ENCODE measurements around the gene AMBRA1.
"Not testable (repeated sequence)": the region's sequence is repeated elsewhere in the genome, so short reads cannot be mapped to it uniquely, and the experiment has no call there.

AMBRA1 gene

GRCh38 chr11:46376258-46377050, 217.4 kb downstream of the AMBRA1 start:
- TF ChIP-seq CTCF (IDR thresholded peaks at IDR 0.05; ENCODE audit: low read depth, low read length): no peak
- no peak overlapping the region for H3K4me3 ChIP-seq (ENCODE audit: low read depth, low read length)

GRCh38 chr11:46375392-46376101, 218.3 kb downstream of the AMBRA1 start:
- DNase-seq (ENCODE audit: low read depth, low spot score): no peak
- TF ChIP-seq CTCF (IDR thresholded peaks at IDR 0.05; ENCODE audit: low read depth, low read length): no peak
- no peak overlapping the region for H3K4me3 ChIP-seq (ENCODE audit: low read depth, low read length)
- in situ Hi-C loops (cut with HindIII; ENCODE audit: low sequenced_read_pairs): no loop called here

More at GRCh38 chr11:46376258-46377050, 217.4 kb downstream of the AMBRA1 start:
- no peak for DNase-seq (ENCODE audit: low read depth, low spot score)
- in situ Hi-C loops (cut with HindIII; ENCODE audit: low sequenced_read_pairs): no loop called here

- no peak for DNase-seq (ENCODE audit: low read depth, low spot score)
- TF ChIP-seq CTCF (IDR thresholded peaks at IDR 0.05; ENCODE audit: low read depth, low read length): no peak
- H3K4me3 ChIP-seq (ENCODE audit: low read depth, low read length): no peak overlapping the region
- in situ Hi-C loops (cut with HindIII; ENCODE audit: low sequenced_read_pairs): no loop called here
Measured at GRCh38 chr11:46374815-46375214, 219.0 kb downstream of the AMBRA1 start.

DNA sequence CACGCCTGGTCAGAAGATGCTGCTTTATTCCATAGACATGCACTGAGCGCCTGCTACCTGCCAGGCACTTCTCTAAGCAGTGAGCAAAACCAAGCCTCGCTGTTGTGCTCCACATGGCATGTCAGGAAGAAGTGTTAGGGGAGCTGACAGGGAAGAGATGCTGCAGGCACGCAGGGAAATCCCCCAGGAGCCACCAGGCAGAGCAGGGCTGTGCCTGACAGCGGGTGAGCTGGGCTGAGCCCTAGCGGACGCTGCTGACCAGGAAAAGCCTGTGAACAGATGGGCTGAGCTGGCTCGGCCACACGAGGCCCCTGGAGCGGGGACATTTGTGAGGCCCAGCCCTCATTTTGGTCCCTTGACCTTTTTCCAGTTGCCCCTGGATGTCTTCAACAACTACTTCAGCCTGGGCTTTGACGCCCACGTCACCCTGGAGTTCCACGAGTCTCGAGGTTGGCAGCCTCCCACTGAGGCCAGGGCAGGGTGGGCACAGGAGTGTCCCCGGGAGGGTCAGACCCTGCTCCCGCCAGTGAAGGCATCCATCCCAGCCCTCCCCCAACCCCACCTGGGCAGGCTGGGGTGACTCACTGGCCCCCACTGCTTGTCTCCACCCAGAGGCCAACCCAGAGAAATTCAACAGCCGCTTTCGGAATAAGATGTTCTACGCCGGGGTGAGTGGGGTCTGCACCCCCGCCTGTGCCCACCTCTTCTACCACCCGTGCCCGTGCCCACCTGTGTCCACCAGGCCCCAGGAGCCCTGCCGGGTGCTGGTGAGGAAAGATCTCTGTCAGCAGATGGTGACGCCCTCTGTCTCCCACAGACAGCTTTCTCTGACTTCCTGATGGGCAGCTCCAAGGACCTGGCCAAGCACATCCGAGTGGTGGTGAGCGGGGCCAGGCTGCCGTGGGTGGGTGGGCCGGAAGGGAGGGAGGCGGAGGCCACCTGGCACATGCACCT, 219.8 kb downstream of the AMBRA1 start:
- in situ Hi-C loops (cut with HindIII; ENCODE audit: low sequenced_read_pairs): no loop called here
- no peak for TF ChIP-seq CTCF (IDR thresholded peaks at IDR 0.05; ENCODE audit: low read depth, low read length)
- no peak overlapping the region for H3K4me3 ChIP-seq (ENCODE audit: low read depth, low read length)
- no peak for DNase-seq (ENCODE audit: low read depth, low spot score)

GRCh38 chr11:46372501-46372900, 221.3 kb downstream of the AMBRA1 start:
- in situ Hi-C loops (cut with HindIII; ENCODE audit: low sequenced_read_pairs); DNase-seq (ENCODE audit: low read depth, low spot score); H3K4me3 ChIP-seq (ENCODE audit: low read depth, low read length): not testable (repeated sequence)

GRCh38 chr11:46372086-46372485, 221.7 kb downstream of the AMBRA1 start:
- no peak for DNase-seq (ENCODE audit: low read depth, low spot score)
- TF ChIP-seq CTCF (IDR thresholded peaks at IDR 0.05; ENCODE audit: low read depth, low read length): no peak
- in situ Hi-C loops (cut with HindIII; ENCODE audit: low sequenced_read_pairs): no loop called here
- H3K4me3 ChIP-seq (ENCODE audit: low read depth, low read length): no peak overlapping the region

DNA sequence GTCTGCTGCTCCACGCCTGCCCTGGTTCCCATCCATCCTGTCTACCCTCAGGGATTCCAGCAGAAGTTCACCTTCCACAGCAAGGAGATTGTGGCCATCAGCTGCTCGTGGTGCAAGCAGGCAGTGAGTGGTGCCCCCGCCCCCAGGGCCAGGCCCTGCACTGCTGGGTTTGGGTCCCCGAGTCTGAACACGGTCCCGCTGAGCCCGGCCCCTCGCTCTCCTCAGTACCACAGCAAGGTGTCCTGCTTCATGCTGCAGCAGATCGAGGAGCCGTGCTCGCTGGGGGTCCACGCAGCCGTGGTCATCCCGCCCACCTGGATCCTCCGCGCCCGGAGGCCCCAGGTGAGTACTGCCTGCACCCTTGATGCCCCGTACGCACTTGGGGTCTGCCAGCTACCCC, 222.6 kb downstream of the AMBRA1 start:
- in situ Hi-C loops (cut with HindIII; ENCODE audit: low sequenced_read_pairs): not testable (repeated sequence)

More for the DNA sequence above, 222.6 kb downstream of the AMBRA1 start:
- DNase-seq (ENCODE audit: low read depth, low spot score); H3K4me3 ChIP-seq (ENCODE audit: low read depth, low read length): not testable (repeated sequence)
